ENCODE results near the gene PEAR1.
A peak's percentile ranks its signal among the peaks of the same experiment; 100 is the strongest.

Gene PEAR1

DNA sequence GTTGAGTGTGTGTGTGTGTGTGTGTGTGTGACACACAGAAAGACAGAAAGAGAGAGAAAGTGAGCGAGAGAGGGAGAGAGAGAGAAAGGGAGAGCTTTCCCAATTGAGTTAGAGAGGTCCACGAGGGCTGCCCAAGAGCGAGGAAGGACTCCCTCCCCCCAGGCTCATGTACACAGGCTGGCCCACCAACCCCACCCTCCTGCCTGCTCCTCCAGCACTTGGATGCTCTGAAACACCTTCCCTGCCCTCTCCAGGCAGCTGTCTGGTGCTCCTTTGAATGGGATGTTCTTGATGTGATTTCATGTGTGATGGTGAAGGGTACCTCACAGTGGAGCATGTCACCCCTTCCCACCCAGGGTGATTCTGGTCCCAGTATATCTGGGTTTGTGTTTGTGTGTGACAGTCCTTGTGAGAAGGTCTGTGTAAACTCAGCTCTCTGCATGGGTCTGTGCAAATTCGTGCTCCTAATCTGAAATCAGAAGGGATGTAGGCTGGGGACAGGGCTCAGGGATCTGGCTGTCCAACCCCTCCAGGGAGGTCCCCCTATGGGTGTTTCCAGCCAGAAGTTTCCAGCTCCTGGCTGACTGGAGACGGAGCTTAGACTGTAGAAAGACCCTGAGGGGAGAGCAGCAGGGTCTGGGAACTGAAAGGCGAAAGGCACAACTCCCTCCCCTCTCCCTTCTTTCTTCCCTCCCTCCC, 6.8 kb upstream of the PEAR1 start:
- H3K9me3 ChIP-seq (ENCODE audit: control extremely low read depth in 1 of 5, control insufficient read depth in 4 of 5, insufficient read depth in 2 of 5, low read depth in 1 of 5, low read length in 4 of 5) = no peaks in the 10 kb centered on the region
- H3K4me1 ChIP-seq (ENCODE audit: control extremely low read depth in 1 of 4, control insufficient read depth in 4 of 4, insufficient read depth in 4 of 4, low read length in 3 of 4) = peaks cover 0 to under 1% (median 0%) of the 10 kb centered on the region in 4 experiments
- WGBS (ENCODE audit: insufficient coverage) = 10% methylated on average over 2 of the region's 6 CpGs
- H3K36me3 ChIP-seq (ENCODE audit: control insufficient read depth in 4 of 4, insufficient read depth in 4 of 4, low read length in 3 of 4) = no peaks in the 10 kb centered on the region
- ChIA-PET POLR2A (no interaction called here), CTCF (interaction anchor here (0.9 to 12.7 kb wide), 11 partner anchors 10 to 160 kb away, joined by 3 to 201 read pairs (median 6); partner anchors contain the start of genes LRRC71 and NTRK1)
- peak in 1 of 3 donors; percentile 21 for DNase-seq
- H3K4me3 ChIP-seq (ENCODE audit: control insufficient read depth in 1 of 7, extremely low read depth in 1 of 7, insufficient read depth in 4 of 7, low read depth in 2 of 7, low read length in 6 of 7) = no peak overlapping the region
- no peak overlapping the region for H3K27ac ChIP-seq (ENCODE audit: insufficient read depth in 1 of 2, low read depth in 1 of 2, low read length in 2 of 2, poor library complexity in 1 of 2, severe bottlenecking in 2 of 2)
- H3K27me3 ChIP-seq (replicated peaks in 2 of 5; ENCODE audit: control insufficient read depth in 4 of 5, insufficient read depth in 5 of 5, low read length in 4 of 5) = peaks cover 0 to 24% (median 14%) of the 10 kb centered on the region in 5 experiments

DNA sequence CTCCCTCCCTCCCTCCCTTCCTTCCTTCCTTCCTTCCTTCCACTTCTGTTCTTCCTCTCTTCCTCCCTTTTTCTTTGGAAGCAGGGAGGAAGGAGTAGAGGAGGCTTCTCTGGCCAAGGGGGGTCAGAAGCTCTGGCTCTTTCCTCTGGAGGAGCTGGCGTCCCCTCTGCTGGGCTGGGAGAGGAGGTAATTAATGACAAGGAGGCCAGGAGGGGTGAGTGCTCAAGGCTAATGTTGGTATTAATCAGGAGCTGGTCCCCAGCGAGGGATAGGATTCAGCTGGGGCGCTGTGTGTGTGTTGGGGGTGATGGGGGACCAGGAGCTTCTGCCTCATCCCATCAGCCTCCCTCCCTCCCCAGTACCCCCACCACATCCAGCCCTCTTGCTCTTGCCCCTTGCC, 6.2 kb upstream of the PEAR1 start:
- POLR2A ChIA-PET = no interaction called here
- CTCF ChIA-PET = interaction anchor here (0.9 to 12.7 kb wide), 10 partner anchors 10 to 230 kb away, joined by 3 to 201 read pairs (median 6); partner anchors contain the start of genes LRRC71 and NTRK1
- H3K27me3 ChIP-seq (replicated peaks in 2 of 5; ENCODE audit: control insufficient read depth in 4 of 5, insufficient read depth in 5 of 5, low read length in 4 of 5) = peaks cover 0 to 28% (median 13%) of the 10 kb centered on the region in 5 experiments

DNA sequence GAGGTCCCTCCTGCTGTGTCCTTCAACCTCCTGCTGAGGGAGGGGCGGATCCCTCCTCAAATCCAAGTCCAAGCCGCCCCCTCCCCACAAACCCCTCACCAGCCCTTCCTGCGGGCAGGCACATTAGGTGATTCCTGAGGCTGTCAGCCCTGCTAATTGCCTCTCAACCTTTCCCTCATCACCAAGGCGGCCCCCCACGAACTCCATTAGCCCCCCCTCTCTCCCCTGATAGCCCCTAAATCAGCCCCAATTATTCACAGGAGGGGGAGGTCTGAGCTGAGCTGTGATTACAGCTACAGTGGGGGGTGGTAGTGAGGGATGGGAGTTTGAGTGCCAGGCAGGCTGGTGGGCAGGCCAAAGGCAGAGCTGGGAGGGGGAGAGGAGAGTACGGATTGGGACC, 5.8 kb upstream of the PEAR1 start:
- POLR2A ChIA-PET = interaction anchor here (0.6 kb wide), 1 partner anchor 39 kb away, joined by 4 read pairs; no protein-coding TSS in a partner anchor
- no peak for DNase-seq
- Histone ChIP-seq H3K9me3 (ENCODE audit: control extremely low read depth in 1 of 5, control insufficient read depth in 4 of 5, insufficient read depth in 2 of 5, low read depth in 1 of 5, low read length in 4 of 5) (no peaks in the 10 kb centered on the region), H3K4me3 (ENCODE audit: control insufficient read depth in 1 of 7, extremely low read depth in 1 of 7, insufficient read depth in 4 of 7, low read depth in 2 of 7, low read length in 6 of 7) (no peak overlapping the region), H3K27ac (ENCODE audit: insufficient read depth in 1 of 2, low read depth in 1 of 2, low read length in 2 of 2, poor library complexity in 1 of 2, severe bottlenecking in 2 of 2) (no peak overlapping the region), H3K27me3 (replicated peaks in 2 of 5; ENCODE audit: control insufficient read depth in 4 of 5, insufficient read depth in 5 of 5, low read length in 4 of 5) (peaks cover 0 to 28% (median 13%) of the 10 kb centered on the region in 5 experiments), H3K36me3 (ENCODE audit: control insufficient read depth in 4 of 4, insufficient read depth in 4 of 4, low read length in 3 of 4) (no peaks in the 10 kb centered on the region), H3K4me1 (ENCODE audit: control extremely low read depth in 1 of 4, control insufficient read depth in 4 of 4, insufficient read depth in 4 of 4, low read length in 3 of 4) (peaks cover 0 to 10% (median 7%) of the 10 kb centered on the region in 4 experiments)
- WGBS (ENCODE audit: insufficient coverage) = no CpG with 5 or more reads among the region's 6 CpGs
- CTCF ChIA-PET = interaction anchor here (1.1 to 12.7 kb wide), 7 partner anchors 26 to 230 kb away, joined by 3 to 201 read pairs (median 8); partner anchors contain the start of genes LRRC71 and NTRK1

More for the DNA sequence above, 6.2 kb upstream of the PEAR1 start:
- Histone ChIP-seq H3K4me1 (ENCODE audit: control extremely low read depth in 1 of 4, control insufficient read depth in 4 of 4, insufficient read depth in 4 of 4, low read length in 3 of 4) (peaks cover 0 to 7% (median 4%) of the 10 kb centered on the region in 4 experiments), H3K9me3 (ENCODE audit: control extremely low read depth in 1 of 5, control insufficient read depth in 4 of 5, insufficient read depth in 2 of 5, low read depth in 1 of 5, low read length in 4 of 5) (no peaks in the 10 kb centered on the region), H3K36me3 (ENCODE audit: control insufficient read depth in 4 of 4, insufficient read depth in 4 of 4, low read length in 3 of 4) (no peaks in the 10 kb centered on the region), H3K4me3 (ENCODE audit: control insufficient read depth in 1 of 7, extremely low read depth in 1 of 7, insufficient read depth in 4 of 7, low read depth in 2 of 7, low read length in 6 of 7) (no peak overlapping the region), H3K27ac (ENCODE audit: insufficient read depth in 1 of 2, low read depth in 1 of 2, low read length in 2 of 2, poor library complexity in 1 of 2, severe bottlenecking in 2 of 2) (no peak overlapping the region)
- no CpG with 5 or more reads among the region's 3 CpGs for WGBS (ENCODE audit: insufficient coverage)
- DNase-seq = no peak

DNA sequence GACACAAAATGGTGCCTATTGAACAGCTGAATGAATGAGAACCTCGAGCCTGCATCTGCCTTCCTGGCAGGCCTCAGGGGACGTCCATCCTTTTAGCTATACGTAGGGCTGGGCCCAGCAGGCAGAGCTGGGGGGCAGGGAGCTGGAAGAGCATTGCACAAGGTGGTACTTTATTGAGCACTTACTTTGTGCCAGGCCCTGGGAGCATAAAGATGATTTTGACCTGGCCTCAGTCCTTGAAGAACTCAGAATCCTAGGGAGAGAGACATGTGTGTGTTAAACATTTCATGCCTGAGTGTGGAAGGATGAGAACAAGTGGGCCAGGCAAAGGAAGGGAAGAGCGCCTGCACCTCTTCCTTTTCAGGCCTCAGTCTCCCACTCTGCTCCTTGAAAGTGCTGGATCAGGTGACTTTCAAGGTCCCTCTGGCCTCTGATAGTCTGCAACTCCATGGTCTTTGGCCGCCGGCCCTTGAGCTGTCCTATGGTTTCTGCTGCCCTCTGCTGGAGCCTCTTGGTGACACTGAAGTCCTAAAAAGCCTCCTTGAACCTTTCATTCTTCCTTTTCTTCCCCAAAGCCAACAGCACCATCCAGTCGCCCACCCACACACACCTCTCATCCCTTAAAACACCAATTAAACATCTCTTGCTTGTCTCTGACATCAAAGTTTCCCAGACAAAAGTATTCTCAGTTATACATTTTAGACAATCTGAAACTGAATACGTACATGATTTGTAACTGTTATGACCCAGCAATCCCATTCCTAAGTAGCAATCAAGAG, 3.5 kb upstream of the PEAR1 start:
- DNase-seq = peak; percentile 49 to 66 (median 62)
- ChIA-PET POLR2A (interaction anchor here (1.4 kb wide), 1 partner anchor 200 kb away, joined by 4 read pairs; no protein-coding TSS in a partner anchor), CTCF (interaction anchor here (0.8 to 12.7 kb wide), 32 partner anchors 9 to 265 kb away, joined by 3 to 201 read pairs (median 4); partner anchors contain the start of genes INSRR, ISG20L2, LRRC71 and METTL25B)
- no peak overlapping the region for H3K4me3 ChIP-seq (ENCODE audit: control insufficient read depth in 1 of 7, extremely low read depth in 1 of 7, insufficient read depth in 4 of 7, low read depth in 2 of 7, low read length in 6 of 7)
- no peaks in the 10 kb centered on the region for H3K36me3 ChIP-seq (ENCODE audit: control insufficient read depth in 4 of 4, insufficient read depth in 4 of 4, low read length in 3 of 4)
- no peaks in the 10 kb centered on the region for H3K9me3 ChIP-seq (ENCODE audit: control extremely low read depth in 1 of 5, control insufficient read depth in 4 of 5, insufficient read depth in 2 of 5, low read depth in 1 of 5, low read length in 4 of 5)
- H3K4me1 ChIP-seq (ENCODE audit: control extremely low read depth in 1 of 4, control insufficient read depth in 4 of 4, insufficient read depth in 4 of 4, low read length in 3 of 4) = peaks cover 2 to 29% (median 28%) of the 10 kb centered on the region in 4 experiments
- H3K27ac ChIP-seq (ENCODE audit: insufficient read depth in 1 of 2, low read depth in 1 of 2, low read length in 2 of 2, poor library complexity in 1 of 2, severe bottlenecking in 2 of 2) = no peak overlapping the region
- H3K27me3 ChIP-seq (replicated peaks in 2 of 5; ENCODE audit: control insufficient read depth in 4 of 5, insufficient read depth in 5 of 5, low read length in 4 of 5) = peaks cover 0 to 28% (median 13%) of the 10 kb centered on the region in 5 experiments
- WGBS (ENCODE audit: insufficient coverage) = 49% methylated on average over 8 of the region's 8 CpGs

- Histone ChIP-seq H3K4me3 (ENCODE audit: control insufficient read depth in 1 of 7, extremely low read depth in 1 of 7, insufficient read depth in 4 of 7, low read depth in 2 of 7, low read length in 6 of 7) (peak overlapping the region in 5 of 7 experiments; percentile 38 to 78 (median 66)), H3K4me1 (ENCODE audit: control extremely low read depth in 1 of 4, control insufficient read depth in 4 of 4, insufficient read depth in 4 of 4, low read length in 3 of 4) (peaks cover 6 to 44% (median 42%) of the 10 kb centered on the region in 4 experiments), H3K9me3 (ENCODE audit: control extremely low read depth in 1 of 5, control insufficient read depth in 4 of 5, insufficient read depth in 2 of 5, low read depth in 1 of 5, low read length in 4 of 5) (no peaks in the 10 kb centered on the region), H3K27me3 (replicated peaks in 2 of 5; ENCODE audit: control insufficient read depth in 4 of 5, insufficient read depth in 5 of 5, low read length in 4 of 5) (peaks cover 0 to 20% (median 9%) of the 10 kb centered on the region in 5 experiments), H3K27ac (ENCODE audit: insufficient read depth in 1 of 2, low read depth in 1 of 2, low read length in 2 of 2, poor library complexity in 1 of 2, severe bottlenecking in 2 of 2) (peak overlapping the region in 1 of 2 experiments; percentile 62), H3K36me3 (ENCODE audit: control insufficient read depth in 4 of 4, insufficient read depth in 4 of 4, low read length in 3 of 4) (no peaks in the 10 kb centered on the region)
- WGBS (ENCODE audit: insufficient coverage) = 1% methylated on average over 23 of the region's 48 CpGs
- CTCF ChIA-PET = interaction anchor here (1.0 to 12.7 kb wide), 15 partner anchors 9 to 203 kb away, joined by 3 to 201 read pairs (median 21); partner anchors contain the start of genes INSRR, ISG20L2, LRRC71 and METTL25B
- POLR2A ChIA-PET = no interaction called here
- DNase-seq = peak; percentile 91 to 96 (median 93)
These were observed 1.1 kb upstream of the PEAR1 start for GRCh38 chr1:156892190-156893047.

DNA sequence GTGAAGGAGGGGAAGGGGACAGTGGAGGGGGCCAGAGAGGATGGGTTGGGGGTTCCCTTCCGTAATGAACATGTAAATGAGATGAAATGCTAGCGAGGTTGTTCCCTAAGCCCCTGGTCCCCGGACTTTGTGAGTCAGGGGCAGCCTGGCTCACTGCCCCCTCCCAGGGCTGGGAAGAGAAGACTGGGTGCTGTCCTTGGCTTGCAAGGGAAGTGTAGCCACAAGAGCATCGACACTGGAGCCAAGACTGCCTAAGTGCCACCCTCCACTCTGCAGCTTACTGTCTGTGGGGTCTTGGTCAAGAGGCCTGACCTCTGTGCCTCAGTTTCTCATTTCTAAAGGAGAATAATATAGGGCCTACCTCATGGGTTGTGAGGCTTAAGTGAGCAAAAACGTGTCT, 483 bp downstream of the PEAR1 start:
- ChIA-PET CTCF (interaction anchor here (1.0 to 11.8 kb wide), 7 partner anchors 17 to 204 kb away, joined by 3 to 122 read pairs (median 35); partner anchors contain the start of genes LRRC71, NTRK1 and SH2D2A), POLR2A (no interaction called here)
- Histone ChIP-seq H3K36me3 (ENCODE audit: control insufficient read depth in 4 of 4, insufficient read depth in 4 of 4, low read length in 3 of 4) (no peaks in the 10 kb centered on the region), H3K27ac (ENCODE audit: insufficient read depth in 1 of 2, low read depth in 1 of 2, low read length in 2 of 2, poor library complexity in 1 of 2, severe bottlenecking in 2 of 2) (peak overlapping the region in 1 of 2 experiments; percentile 62), H3K4me3 (ENCODE audit: control insufficient read depth in 1 of 7, extremely low read depth in 1 of 7, insufficient read depth in 4 of 7, low read depth in 2 of 7, low read length in 6 of 7) (peak overlapping the region; percentile 27 to 78 (median 63)), H3K4me1 (ENCODE audit: control extremely low read depth in 1 of 4, control insufficient read depth in 4 of 4, insufficient read depth in 4 of 4, low read length in 3 of 4) (peaks cover 13 to 59% (median 58%) of the 10 kb centered on the region in 4 experiments), H3K27me3 (replicated peaks in 2 of 5; ENCODE audit: control insufficient read depth in 4 of 5, insufficient read depth in 5 of 5, low read length in 4 of 5) (peaks cover 0 to 18% (median 9%) of the 10 kb centered on the region in 5 experiments), H3K9me3 (ENCODE audit: control extremely low read depth in 1 of 5, control insufficient read depth in 4 of 5, insufficient read depth in 2 of 5, low read depth in 1 of 5, low read length in 4 of 5) (no peaks in the 10 kb centered on the region)
- DNase-seq = no peak
- 11% methylated on average over 5 of the region's 5 CpGs for whole genome bisulfite sequencing (ENCODE audit: insufficient coverage)
